K562 (cell line): ENCODE data around the gene PLCD1. TPM values are rescaled to one million over a fixed set of nuclear protein-coding genes. Genes with fewer than 3 reads are reported as not detected.

Experiments used
- BRD9 ChIP-seq: fragments of 450-650 bp; IDR thresholded peaks from 2 replicates; pipeline ENCODE4 v1.6.1; 2018; ENCODE audit warnings: low read depth; ENCODE audit not compliant: partially characterized antibody
- FOSL1 ChIP-seq: fragments of 200-800 bp; sonication (Bioruptor generic); conservative IDR thresholded peaks from 2 replicates; pipeline ENCODE4 v1.6.1; 2016; ENCODE audit warnings: missing genetic modification characterization, missing compliant biosample characterization
- FOXP1 ChIP-seq: sonication (generic); formaldehyde crosslinking; IDR thresholded peaks from 2 replicates; pipeline ENCODE4 v1.8.0; 2022; ENCODE audit warnings: mild to moderate bottlenecking, missing genetic modification reagents
- MTA1 ChIP-seq: fragments of 450-650 bp; IDR thresholded peaks from 2 replicates; pipeline ENCODE4 v1.6.1; 2017; ENCODE audit warnings: borderline replicate concordance
- MYC ChIP-seq, 2 experiments: fragments of 250-450 bp in 1 of 2; sonication (Bioruptor Pico) in 1 of 2; IDR thresholded peaks; 2 replicates each; pipeline versions ENCODE4 v1.5.1 to v1.6.1; 2012 to 2021; ENCODE audit warnings: low read depth in 2 of 2, borderline replicate concordance in 1 of 2, improper control_type of control experiment in 1 of 2, low read length in 1 of 2, mild to moderate bottlenecking in 1 of 2, moderate library complexity in 1 of 2
- NBN ChIP-seq: fragments of 450-650 bp; IDR thresholded peaks from 2 replicates; pipeline ENCODE4 v1.6.1; 2016; ENCODE audit warnings: low read depth, mild to moderate bottlenecking
- SAP30 ChIP-seq: fragments of 200-600 bp; sonication (generic); IDR thresholded peaks from 2 replicates; pipeline ENCODE4 v1.6.1; 2012; ENCODE audit warnings: borderline replicate concordance, low read depth, mild to moderate bottlenecking, moderate library complexity, low read length, control low read depth, inconsistent platforms; ENCODE audit not compliant: insufficient read depth, poor library complexity, severe bottlenecking
- USF2 ChIP-seq: sonication (generic); formaldehyde crosslinking; IDR thresholded peaks from 2 replicates; pipeline ENCODE4 v1.5.0; 2020; ENCODE audit warnings: missing genetic modification reagents
- ZBTB40 ChIP-seq, 2 experiments: fragments of 450-650 bp in 1 of 2; sonication (generic) in 1 of 2; formaldehyde crosslinking in 1 of 2; IDR thresholded peaks; 2 replicates each; pipeline versions ENCODE4 v1.7.1 to v1.9.0; 2016 to 2022; ENCODE audit warnings: inconsistent platforms in 1 of 2, mild to moderate bottlenecking in 1 of 2, missing genetic modification reagents in 1 of 2
- ZNF780A ChIP-seq: fragments of 250-450 bp; sonication (Bioruptor Pico); IDR thresholded peaks from 2 replicates; pipeline ENCODE4 v1.5.0; 2021; ENCODE audit warnings: mild to moderate bottlenecking
- polyA plus RNA-seq, 8 experiments: library from polyadenylated mRNA; depleted of rRNA in 4 of 8; stranded (reverse) in 5 of 8; unstranded in 3 of 8; fragments of >200 nt; fragmentation: Nextera tagmentation in 2 of 8; fragmentation: Illumina TruSeq in 1 of 8; extraction: Ambion mirVana in 2 of 8; extraction: Trizol in 1 of 8; gene quantifications; 2 replicates each; pipeline versions ENCODE4 v1.2.1 to v1.2.3, GENCODE V29; 2011 to 2014; ENCODE audit warnings: inconsistent platforms in 1 of 8, missing spikeins in 1 of 8
- total RNA-seq, 7 experiments: library from RNA; depleted of rRNA in 6 of 7; stranded (reverse); fragments of >200 nt in 6 of 7; fragmentation: Illumina TruSeq in 2 of 7; extraction: Trizol in 2 of 7; gene quantifications; 2 replicates each; pipeline versions ENCODE4 v1.2.1 to v1.2.3, GENCODE V29; 2011 to 2021; ENCODE audit warnings: low replicate concordance in 1 of 7

Gene PLCD1
- total and polyA plus RNA-seq, 9 of the 15 experiments (the other 6 are each of a cell fraction or from before 2014, with no cell fraction given): 5.4 to 209 (median 116) TPM

GRCh38 chr3:38067508-38068233 is 38.2 kb upstream of the PLCD1 start (continued):
- TF ChIP-seq FOXP1 (CRISPR knock-in tag) (no peak), USF2 (CRISPR knock-in tag) (no peak), ZNF780A (CRISPR knock-in tag) (no peak), SAP30 (no peak), FOSL1 (peak; percentile 78), NBN (peak; percentile 21; the same call in 1 of the 2 replicates), ZBTB40 (IDR thresholded peaks at IDR 0.05) (peak; percentile 28; the same call in 1 of the 2 replicates), ZBTB40 (CRISPR knock-in tag; IDR thresholded peaks at IDR 0.05) (no peak), MYC (IDR thresholded peaks at IDR 0.05; ENCODE audit: low read depth, low read length) (peak; percentile 26; the same call in 1 of the 2 replicates), MYC (CRISPR knock-in tag; IDR thresholded peaks at IDR 0.05; ENCODE audit: borderline replicate concordance, low read depth) (no peak), MTA1 (0 out of 2 replicates have a peak, but pooled peaks have one; percentile 13), BRD9 (no peak)
- TF ChIP-seq, all 486 proteins: peak for 36
